Activated B cell treated with CpG ODN at 0.5 μM for 24 hours (primary cell): ENCODE results near the gene ZNF384. TPM values are rescaled to one million over a fixed set of nuclear protein-coding genes. Genes with fewer than 3 reads are reported as not detected.
A peak's percentile ranks its signal among the peaks of the same experiment; 100 is the strongest.

Experiments
- ATAC-seq: fragments of 200-7000 bp; cut with Tn5 transposase; one replicate; pipeline ENCODE4 v1.10.0; 2021; ENCODE audit warnings: low read depth, mild to moderate bottlenecking, moderate library complexity
- CTCF ChIA-PET: fragments of 350-600 bp; sonication (Branson Sonifier 250); formaldehyde crosslinking; loops from one replicate; lab custom pipeline; 2021; ENCODE audit warnings: antibody characterized with exemption; lab: Charles Lee
- POLR2A ChIA-PET: fragments of 350-600 bp; sonication (Branson Sonifier 250); formaldehyde crosslinking; loops from one replicate; lab custom pipeline; 2021; ENCODE audit warnings: antibody characterized with exemption; lab: Charles Lee
- DNase-seq: peaks from one replicate; pipeline ENCODE4 v3.0.0; 2022
- H3K27ac Mint-ChIP-seq: one replicate; pipeline ENCODE4 v1.8.0; 2020; ENCODE audit warnings: mixed read lengths
- H3K27me3 Mint-ChIP-seq: one replicate; pipeline ENCODE4 v1.8.0; 2021; ENCODE audit warnings: mixed read lengths
- H3K36me3 Mint-ChIP-seq: one replicate; pipeline ENCODE4 v1.8.0; 2021; ENCODE audit warnings: low read depth, mixed read lengths
- H3K4me1 Mint-ChIP-seq: one replicate; pipeline ENCODE4 v1.8.0; 2021; ENCODE audit warnings: mixed read lengths
- H3K4me3 Mint-ChIP-seq: one replicate; pipeline ENCODE4 v1.8.0; 2020; ENCODE audit warnings: mild to moderate bottlenecking, mixed read lengths
- H3K9me3 Mint-ChIP-seq: one replicate; pipeline ENCODE4 v1.8.0; 2020; ENCODE audit warnings: mixed read lengths
- CTCF ChIP-seq: fragments of 200-600 bp; IDR thresholded peaks from one replicate; pipeline ENCODE4 v1.8.0; 2022; ENCODE audit warnings: antibody characterized with exemption, mild to moderate bottlenecking
- intact Hi-C: fragments of 100-400 bp; cut with micrococcal nuclease; formaldehyde crosslinking; loops from one replicate; pipeline ENCODE4 v1.15.1; 2024
- total RNA-seq: library from RNA; stranded (reverse); gene quantifications from 2 replicates; pipeline ENCODE4 v1.2.3, GENCODE V29; 2022

Gene ZNF384
- total RNA-seq, 1 donor from 2014 or later = 98.6 TPM

- no peak overlapping the region for H3K4me3 Mint-ChIP-seq
- CTCF ChIA-PET = no interaction called here
- POLR2A ChIA-PET = interaction anchor here (1.1 to 1.3 kb wide), 2 partner anchors 23 to 33 kb away, joined by 3 to 4 read pairs; partner anchors contain the start of gene MLF2
- H3K27me3 Mint-ChIP-seq = no peaks in the 10 kb centered on the region
- peaks cover 66% of the 10 kb centered on the region for H3K36me3 Mint-ChIP-seq
- no peak for DNase-seq
- no peak for TF ChIP-seq CTCF
- intact Hi-C loops = no loop called here
- ATAC-seq = no peak
- no peaks in the 10 kb centered on the region for H3K9me3 Mint-ChIP-seq
- peaks cover 11% of the 10 kb centered on the region for H3K4me1 Mint-ChIP-seq
- H3K27ac Mint-ChIP-seq = no peak overlapping the region
These were observed 41.0 kb upstream of the ZNF384 start for GRCh38 chr12:6730169-6730568.

- Mint-ChIP-seq H3K36me3 (peaks cover 60% of the 10 kb centered on the region), H3K27ac (no peak overlapping the region), H3K4me3 (no peak overlapping the region), H3K4me1 (peaks cover 19% of the 10 kb centered on the region), H3K27me3 (no peaks in the 10 kb centered on the region), H3K9me3 (no peaks in the 10 kb centered on the region)
- intact Hi-C loops = no loop called here
- CTCF ChIA-PET = no interaction called here
- ATAC-seq = no peak
- POLR2A ChIA-PET = interaction anchor here (1.1 kb wide), 1 partner anchor 24 kb away, joined by 3 read pairs; the partner anchor contains the start of gene MLF2
- no peak for DNase-seq
- TF ChIP-seq CTCF = no peak
These were observed 40.0 kb upstream of the ZNF384 start for GRCh38 chr12:6729186-6729585.

GRCh38 chr12:6725350-6725749 is 36.2 kb upstream of the ZNF384 start:
- no peak for DNase-seq
- Mint-ChIP-seq H3K36me3 (peaks cover 42% of the 10 kb centered on the region), H3K4me1 (peaks cover 25% of the 10 kb centered on the region), H3K27ac (no peak overlapping the region), H3K4me3 (no peak overlapping the region), H3K27me3 (no peaks in the 10 kb centered on the region), H3K9me3 (no peaks in the 10 kb centered on the region)
- intact Hi-C loops = loop anchor here (2.0 kb wide), 1 partner anchor 29 kb away; no protein-coding TSS in a partner anchor
- ChIA-PET POLR2A (interaction anchor here (2.2 to 3.8 kb wide), 5 partner anchors 28 to 212 kb away, joined by 17 to 232 read pairs (median 76); partner anchors contain the start of genes CHD4, MLF2 and ZNF384), CTCF (interaction anchor here (0.8 to 1.8 kb wide), 2 partner anchors 9 to 147 kb away, joined by 3 to 4 read pairs; no protein-coding TSS in a partner anchor)
- no peak for TF ChIP-seq CTCF
- no peak for ATAC-seq

GRCh38 chr12:6724409-6724797 is 35.2 kb upstream of the ZNF384 start:
- DNase-seq (no peak), ATAC-seq (peak; percentile 22)
- Mint-ChIP-seq H3K9me3 (no peaks in the 10 kb centered on the region), H3K36me3 (peaks cover 32% of the 10 kb centered on the region), H3K4me3 (peak overlapping the region; percentile 89), H3K4me1 (peaks cover 19% of the 10 kb centered on the region), H3K27me3 (no peaks in the 10 kb centered on the region), H3K27ac (peak overlapping the region; percentile 96)
- ChIA-PET CTCF (interaction anchor here (1.0 to 2.6 kb wide), 9 partner anchors 10 to 198 kb away, joined by 4 to 13 read pairs (median 4); partner anchors contain the start of genes MLF2 and ZNF384), POLR2A (interaction anchor here (0.6 to 3.8 kb wide), 37 partner anchors 12 to 1242 kb away, joined by 3 to 232 read pairs (median 6); partner anchors contain the start of genes C12orf57, CDCA3, CHD4 and GAPDH)
- intact Hi-C loops = loop anchor here (1.0 to 2.0 kb wide), 9 partner anchors 21 to 246 kb away; partner anchors contain the start of genes CHD4, EMG1, ING4 and MLF2
- no peak for TF ChIP-seq CTCF
